PC-9 (cell line): Measurements from ENCODE around the gene BCL2. TPM values are rescaled to one million over a fixed set of nuclear protein-coding genes. Genes with fewer than 3 reads are reported as not detected.

ENCODE experiments used
- BruUV-seq: library from RNA; stranded (reverse); fragments of 400-500 nt; replicated peaks from 2 replicates; lab custom pipeline; 2021; lab: Mats Ljungman, UMichigan
- CTCF ChIA-PET: fragments of 300-600 bp; sonication (Branson Sonifier 250); formaldehyde crosslinking; loops from one replicate; lab custom pipeline; 2022; ENCODE audit warnings: antibody characterized with exemption; lab: Charles Lee
- POLR2A ChIA-PET: fragments of 300-600 bp; sonication (Branson Sonifier 250); formaldehyde crosslinking; loops from one replicate; lab custom pipeline; 2022; ENCODE audit warnings: antibody characterized with exemption; ENCODE audit not compliant: unreplicated experiment; lab: Charles Lee
- DNase-seq, 2 experiments: peaks; one replicate each; pipeline versions ENCODE4 v3.0.0 to v3.0.0-alpha.2; 2015 to 2022; ENCODE audit warnings: mixed read lengths in 1 of 2
- H2AFZ ChIP-seq: fragments of 200-600 bp; sonication (generic); 2 replicates; pipeline ENCODE4 v1.8.1; 2017; ENCODE audit warnings: antibody characterized with exemption
- H3F3A ChIP-seq: fragments of 200-600 bp; sonication (generic); 2 replicates; pipeline ENCODE4 v1.8.1; 2017; ENCODE audit warnings: antibody characterized with exemption, mild to moderate bottlenecking, low read depth; ENCODE audit not compliant: insufficient read depth
- H3K27ac ChIP-seq: fragments of 200-600 bp; sonication (generic); 2 replicates; pipeline ENCODE4 v1.6.1; 2016; ENCODE audit warnings: mixed run types
- H3K27me3 ChIP-seq: fragments of 200-600 bp; sonication (generic); 2 replicates; pipeline ENCODE4 v1.6.1; 2016; ENCODE audit warnings: low read depth, mixed run types; ENCODE audit not compliant: insufficient read depth
- H3K36me3 ChIP-seq: fragments of 200-600 bp; sonication (generic); 2 replicates; pipeline ENCODE4 v1.6.1; 2016; ENCODE audit warnings: low read depth, mixed run types
- H3K4me1 ChIP-seq: fragments of 200-600 bp; sonication (generic); replicated peaks from 2 replicates; pipeline ENCODE4 v1.6.1; 2016; ENCODE audit warnings: mixed run types; ENCODE audit not compliant: insufficient read depth
- H3K4me2 ChIP-seq: fragments of 200-600 bp; sonication (generic); 2 replicates; pipeline ENCODE4 v1.6.1; 2017; ENCODE audit warnings: mixed run types
- H3K4me3 ChIP-seq: fragments of 200-600 bp; sonication (generic); 2 replicates; pipeline ENCODE4 v1.6.1; 2016; ENCODE audit warnings: mixed run types
- H3K79me2 ChIP-seq: fragments of 200-600 bp; sonication (generic); 2 replicates; pipeline ENCODE4 v1.6.1; 2017; ENCODE audit warnings: low read depth, mixed run types
- H3K9me2 ChIP-seq: fragments of 200-600 bp; sonication (generic); 2 replicates; pipeline ENCODE4 v1.8.1; 2017; ENCODE audit warnings: mild to moderate bottlenecking; ENCODE audit not compliant: insufficient read depth
- H3K9me3 ChIP-seq: fragments of 200-600 bp; sonication (generic); 2 replicates; pipeline ENCODE4 v1.8.1; 2016; ENCODE audit warnings: low read depth; ENCODE audit not compliant: insufficient read depth
- H4K20me1 ChIP-seq: fragments of 200-600 bp; sonication (generic); 2 replicates; pipeline ENCODE4 v1.8.1; 2017; ENCODE audit not compliant: insufficient read depth
- CTCF ChIP-seq: fragments of 200-600 bp; sonication (generic); conservative IDR thresholded peaks from 2 replicates; pipeline ENCODE4 v1.6.1; 2017; ENCODE audit warnings: mixed run types, antibody characterized with exemption, mild to moderate bottlenecking, moderate library complexity
- EZH2 ChIP-seq: fragments of 200-600 bp; sonication (generic); IDR thresholded peaks from 2 replicates; pipeline ENCODE4 v1.8.0; 2017; ENCODE audit warnings: antibody characterized with exemption, low read depth
- intact Hi-C: fragments of 100-400 bp; cut with micrococcal nuclease; formaldehyde crosslinking; loops from one replicate; pipeline ENCODE4 v1.10.0; 2022; ENCODE audit not compliant: unreplicated experiment
- total RNA-seq: library from RNA; stranded (reverse); gene quantifications from 2 replicates; pipeline ENCODE4 v1.2.3, GENCODE V29; 2021

Gene BCL2
- total RNA-seq, 1 experiment from 2014 or later, result 2.0 TPM

- Histone ChIP-seq H3K36me3 (no peaks in the 10 kb centered on the region), H3K27ac (no peak overlapping the region), H3F3A (no peaks in the 10 kb centered on the region), H3K4me2 (no peak overlapping the region), H3K4me3 (no peak overlapping the region), H3K79me2 (no peaks in the 10 kb centered on the region), H3K9me3 (no peaks in the 10 kb centered on the region), H2AFZ (no peak overlapping the region), H3K27me3 (no peaks in the 10 kb centered on the region), H3K4me1 (no peaks in the 10 kb centered on the region), H4K20me1 (no peaks in the 10 kb centered on the region), H3K9me2 (0 out of 2 replicates have a peak, but pooled peaks cover 6% of the 10 kb centered on the region)
- CTCF ChIA-PET, result no interaction called here
- TF ChIP-seq CTCF (no peak), EZH2 (no peak)
- BruUV-seq, result no TSS peak
- POLR2A ChIA-PET, result no interaction called here
- intact Hi-C loops, result no loop called here
- DNase-seq, result no peak
Measured at GRCh38 chr18:63291278-63291677, 28.3 kb downstream of the BCL2 start.

- intact Hi-C loops, result no loop called here
- Histone ChIP-seq H2AFZ (no peak overlapping the region), H3K4me1 (no peaks in the 10 kb centered on the region), H3K27ac (no peak overlapping the region), H3K79me2 (no peaks in the 10 kb centered on the region), H3K4me3 (no peak overlapping the region), H3F3A (no peaks in the 10 kb centered on the region), H3K4me2 (no peak overlapping the region), H3K9me2 (0 out of 2 replicates have a peak, but pooled peaks cover 6% of the 10 kb centered on the region), H3K36me3 (no peaks in the 10 kb centered on the region), H3K27me3 (no peaks in the 10 kb centered on the region), H3K9me3 (no peaks in the 10 kb centered on the region), H4K20me1 (no peaks in the 10 kb centered on the region)
- no peak for TF ChIP-seq CTCF
- ChIA-PET POLR2A (no interaction called here), CTCF (no interaction called here)
- BruUV-seq, result no TSS peak
- no peak for DNase-seq
Measured at GRCh38 chr18:63290821-63291200, 28.8 kb downstream of the BCL2 start.

GRCh38 chr18:63290166-63290820 is 29.3 kb downstream of the BCL2 start:
- DNase-seq, result no peak
- Histone ChIP-seq H3K4me1 (no peaks in the 10 kb centered on the region), H4K20me1 (no peaks in the 10 kb centered on the region), H2AFZ (no peak overlapping the region), H3K4me3 (no peak overlapping the region), H3K79me2 (no peaks in the 10 kb centered on the region), H3K36me3 (no peaks in the 10 kb centered on the region), H3K9me2 (0 out of 2 replicates have a peak, but pooled peaks cover 6% of the 10 kb centered on the region), H3K9me3 (no peaks in the 10 kb centered on the region), H3K4me2 (no peak overlapping the region), H3F3A (no peaks in the 10 kb centered on the region), H3K27me3 (no peaks in the 10 kb centered on the region), H3K27ac (no peak overlapping the region)
- POLR2A ChIA-PET, result no interaction called here
- intact Hi-C loops, result no loop called here
- BruUV-seq, result no TSS peak
- TF ChIP-seq CTCF (no peak), EZH2 (no peak)
- CTCF ChIA-PET, result no interaction called here
